GM12801 (cell line): Measurements from ENCODE around the gene NEUROD6.

ENCODE experiments used
- CTCF ChIP-seq: IDR thresholded peaks from one replicate; pipeline ENCODE4 v1.5.1; 2011; ENCODE audit warnings: control low read depth; ENCODE audit not compliant: insufficient read length; ENCODE audit errors: extremely low read depth

Gene NEUROD6

GRCh38 chr7:31368620-31369019 lies 28.1 kb upstream of the NEUROD6 start:
- no peak for TF ChIP-seq CTCF

- no peak for TF ChIP-seq CTCF
These were observed 23.0 kb upstream of the NEUROD6 start for GRCh38 chr7:31363496-31363895.

- TF ChIP-seq CTCF: no peak
These were observed 22.5 kb upstream of the NEUROD6 start for GRCh38 chr7:31363051-31363450.

- no peak for TF ChIP-seq CTCF
These were observed 21.9 kb upstream of the NEUROD6 start for GRCh38 chr7:31362401-31362800.

GRCh38 chr7:31358467-31358866 lies 17.9 kb upstream of the NEUROD6 start:
- TF ChIP-seq CTCF: no peak

- no peak for TF ChIP-seq CTCF
These were observed 4.9 kb upstream of the NEUROD6 start for GRCh38 chr7:31345421-31345820.

GRCh38 chr7:31343516-31344305 lies 3.2 kb upstream of the NEUROD6 start:
- no peak for TF ChIP-seq CTCF
